Thoracic aorta (tissue), 2 donors: Measurements from ENCODE around the gene C2CD5. TPM values are rescaled to one million over a fixed set of nuclear protein-coding genes. Genes with fewer than 3 reads are reported as not detected.

ENCODE experiments used
- ATAC-seq: fragments of 150-250 bp; one replicate; pipeline ENCODE4 v1.8.0; 2017; ENCODE audit warnings: low read depth; ENCODE audit not compliant: insufficient number of reproducible peaks, low FRiP score
- DNase-seq: peaks from one replicate; pipeline ENCODE4 v3.0.0-alpha.2; 2020; ENCODE audit warnings: low spot score
- H3K27ac ChIP-seq, 2 donors: fragments of 200-600 bp; sonication (generic); 1 replicate in 1 of 2; 2 replicates in 1 of 2; pipeline ENCODE4 v1.5.1; 2016; ENCODE audit warnings: mild to moderate bottlenecking in 2 of 2, moderate library complexity in 2 of 2
- H3K27me3 ChIP-seq: fragments of 200-600 bp; sonication (generic); replicated peaks from 2 replicates; pipeline ENCODE4 v1.6.0; 2016; ENCODE audit warnings: mild to moderate bottlenecking; ENCODE audit not compliant: insufficient read depth
- H3K36me3 ChIP-seq: fragments of 200-600 bp; sonication (generic); one replicate; pipeline ENCODE4 v1.5.1; 2016
- H3K4me1 ChIP-seq, 2 donors: fragments of 200-600 bp; sonication (generic); 1 replicate in 1 of 2; 2 replicates in 1 of 2; pipeline versions ENCODE4 v1.5.1 to v1.6.0; 2016; ENCODE audit warnings: low read depth in 2 of 2, mild to moderate bottlenecking in 1 of 2; ENCODE audit not compliant: control insufficient read depth in 1 of 2
- H3K4me3 ChIP-seq: fragments of 200-600 bp; sonication (generic); 2 replicates; pipeline ENCODE4 v1.5.1; 2016; ENCODE audit warnings: mild to moderate bottlenecking
- H3K9me3 ChIP-seq: fragments of 200-600 bp; sonication (generic); 2 replicates; pipeline ENCODE4 v1.5.1; 2016
- total RNA-seq, 2 donors: library from RNA; depleted of rRNA; stranded (reverse); fragments of >200 nt; gene quantifications; one replicate each; pipeline versions ENCODE4 v1.1.0 to v1.2.3, GENCODE V29; 2016
- TF ChIP-seq, protein P1 (sequence below): fragments of 200-600 bp; sonication (generic); IDR thresholded peaks from one replicate; pipeline ENCODE4 v1.5.1; 2019; ENCODE audit warnings: antibody characterized with exemption

C2CD5 gene
- total RNA-seq, 2 donors from 2014 or later, result 41.3 to 60.0 TPM

DNA sequence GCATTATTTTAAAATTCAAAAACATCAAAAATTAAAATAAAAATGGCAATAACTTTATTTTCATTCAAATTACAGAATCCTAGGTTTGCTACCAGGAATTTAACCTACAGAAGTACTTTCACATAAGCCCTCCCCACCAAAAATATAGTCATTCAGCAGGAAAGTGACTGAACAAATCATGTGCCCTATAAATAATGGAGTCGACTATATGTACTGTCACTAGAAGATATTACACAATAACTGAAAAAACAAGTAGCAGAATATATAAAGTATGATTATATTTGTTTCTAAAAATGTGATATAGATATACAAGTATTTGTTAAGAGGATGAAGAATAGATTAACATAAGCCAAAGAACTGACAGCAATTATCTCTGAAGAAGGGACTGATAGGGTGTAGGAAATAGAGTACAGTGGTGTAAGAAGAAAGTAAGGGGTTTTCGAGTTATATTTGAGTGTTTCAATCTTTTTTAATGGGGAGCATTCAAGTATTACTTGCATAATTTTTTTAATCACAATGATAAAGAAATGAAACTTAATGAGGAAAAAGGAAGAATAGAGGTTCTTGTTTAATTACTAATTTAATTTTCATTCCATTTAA lies 7.9 kb downstream of the C2CD5 start:
- Histone ChIP-seq H3K27ac (no peak overlapping the region), H3K4me1 (peaks cover 32% of the 10 kb centered on the region in 2 donors), H3K27me3 (no peaks in the 10 kb centered on the region), H3K4me3 (no peak overlapping the region), H3K9me3 (no peaks in the 10 kb centered on the region), H3K36me3 (peaks cover 5% of the 10 kb centered on the region)
- ATAC-seq (no peak), DNase-seq (no peak)
- TF ChIP-seq, protein P1, sequence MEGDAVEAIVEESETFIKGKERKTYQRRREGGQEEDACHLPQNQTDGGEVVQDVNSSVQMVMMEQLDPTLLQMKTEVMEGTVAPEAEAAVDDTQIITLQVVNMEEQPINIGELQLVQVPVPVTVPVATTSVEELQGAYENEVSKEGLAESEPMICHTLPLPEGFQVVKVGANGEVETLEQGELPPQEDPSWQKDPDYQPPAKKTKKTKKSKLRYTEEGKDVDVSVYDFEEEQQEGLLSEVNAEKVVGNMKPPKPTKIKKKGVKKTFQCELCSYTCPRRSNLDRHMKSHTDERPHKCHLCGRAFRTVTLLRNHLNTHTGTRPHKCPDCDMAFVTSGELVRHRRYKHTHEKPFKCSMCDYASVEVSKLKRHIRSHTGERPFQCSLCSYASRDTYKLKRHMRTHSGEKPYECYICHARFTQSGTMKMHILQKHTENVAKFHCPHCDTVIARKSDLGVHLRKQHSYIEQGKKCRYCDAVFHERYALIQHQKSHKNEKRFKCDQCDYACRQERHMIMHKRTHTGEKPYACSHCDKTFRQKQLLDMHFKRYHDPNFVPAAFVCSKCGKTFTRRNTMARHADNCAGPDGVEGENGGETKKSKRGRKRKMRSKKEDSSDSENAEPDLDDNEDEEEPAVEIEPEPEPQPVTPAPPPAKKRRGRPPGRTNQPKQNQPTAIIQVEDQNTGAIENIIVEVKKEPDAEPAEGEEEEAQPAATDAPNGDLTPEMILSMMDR, result no peak

DNA sequence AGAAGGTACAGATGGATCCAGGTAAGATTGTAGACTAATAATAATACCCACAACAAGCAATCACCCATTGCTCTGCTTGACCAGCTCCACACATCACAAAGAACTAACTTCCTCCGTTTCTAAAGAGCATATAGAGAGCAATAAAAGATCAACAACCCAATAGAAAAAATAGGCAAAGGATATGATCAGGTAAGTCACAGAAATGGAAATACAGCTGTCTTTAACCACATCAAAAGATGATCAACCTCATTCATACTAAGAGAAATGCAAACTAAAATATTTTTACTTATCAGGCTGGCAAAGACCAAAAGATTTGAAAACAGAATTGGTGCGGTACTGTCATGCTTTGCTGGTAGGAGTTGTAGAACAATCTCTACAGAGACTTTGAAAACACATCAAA lies 8.9 kb downstream of the C2CD5 start:
- Histone ChIP-seq H3K9me3 (no peaks in the 10 kb centered on the region), H3K4me1 (peaks cover 24 to 32% of the 10 kb centered on the region in 2 donors), H3K27me3 (no peaks in the 10 kb centered on the region), H3K36me3 (peaks cover 5% of the 10 kb centered on the region), H3K27ac (no peak overlapping the region), H3K4me3 (no peak overlapping the region)
- DNase-seq (no peak), ATAC-seq (no peak)
- TF ChIP-seq, protein P1, result no peak

DNA sequence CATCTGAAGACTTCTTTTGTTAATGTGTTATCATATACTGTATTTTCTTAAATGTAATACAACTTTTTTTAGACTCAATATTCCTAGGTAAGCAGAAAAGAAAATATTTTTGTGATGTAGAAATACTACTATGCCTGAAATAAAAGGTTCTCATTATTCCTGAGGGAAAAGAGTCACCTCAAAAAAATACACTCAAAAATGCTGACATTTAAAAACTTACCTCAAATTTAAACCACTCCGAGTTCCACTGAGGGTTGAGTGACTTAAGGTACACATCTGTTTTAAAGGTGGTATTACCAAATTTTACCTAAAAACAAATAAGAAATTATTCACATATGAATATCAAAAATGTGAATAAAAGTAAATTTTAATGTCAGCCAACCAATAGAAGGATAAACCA lies 9.3 kb downstream of the C2CD5 start:
- TF ChIP-seq, protein P1, result no peak
- ATAC-seq, result no peak
- H3K27ac ChIP-seq, result no peak overlapping the region
- H3K4me1 ChIP-seq, result peaks cover 23 to 32% of the 10 kb centered on the region in 2 donors
- no peak overlapping the region for H3K4me3 ChIP-seq
- peaks cover 5% of the 10 kb centered on the region for H3K36me3 ChIP-seq
- no peaks in the 10 kb centered on the region for H3K9me3 ChIP-seq
- H3K27me3 ChIP-seq, result no peaks in the 10 kb centered on the region
- no peak for DNase-seq

DNA sequence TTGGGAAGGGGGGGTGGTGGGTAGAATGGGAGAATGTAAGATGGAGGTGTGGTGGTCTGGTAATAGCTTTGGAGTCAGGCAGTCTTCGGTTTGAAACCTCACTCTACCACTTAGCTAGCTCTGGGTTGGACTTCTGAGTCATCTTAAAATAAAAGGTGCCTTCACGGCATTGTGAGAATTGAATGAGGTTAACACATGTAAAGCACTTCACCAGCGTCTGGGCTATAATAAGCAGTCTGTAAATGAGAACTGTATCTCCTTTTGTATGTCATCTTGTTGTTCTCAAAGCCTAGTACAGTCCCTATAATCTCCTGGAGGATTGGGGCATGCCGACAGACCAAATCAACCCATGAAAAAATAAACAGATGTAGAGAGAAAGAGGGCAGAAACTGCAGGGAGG lies 11.2 kb downstream of the C2CD5 start:
- no peak for ATAC-seq
- TF ChIP-seq, protein P1, result no peak
- Histone ChIP-seq H3K9me3 (no peaks in the 10 kb centered on the region), H3K36me3 (peaks cover 5% of the 10 kb centered on the region), H3K4me3 (no peak overlapping the region), H3K27me3 (no peaks in the 10 kb centered on the region), H3K4me1 (peaks cover 16 to 23% of the 10 kb centered on the region in 2 donors), H3K27ac (no peak overlapping the region)
- no peak for DNase-seq

DNA sequence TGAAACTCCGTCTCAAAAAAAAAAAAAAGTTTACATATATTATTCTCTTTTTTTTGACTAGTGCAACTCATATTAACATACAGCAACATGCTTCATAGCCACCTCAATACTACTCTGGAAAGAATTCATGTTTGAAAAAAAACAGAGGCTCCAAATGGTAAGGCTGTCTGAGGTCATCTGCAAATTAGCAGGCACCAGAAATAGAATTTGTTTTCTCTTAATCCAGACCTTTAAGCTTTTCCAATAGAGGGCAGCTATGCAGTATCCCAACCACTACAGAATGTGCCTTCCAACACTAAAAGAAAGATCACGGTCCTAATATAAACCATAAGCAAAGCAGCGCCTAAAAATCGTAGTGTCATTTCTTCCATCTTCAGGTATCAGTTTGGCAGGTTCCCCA lies 12.0 kb downstream of the C2CD5 start:
- no peak for DNase-seq
- TF ChIP-seq, protein P1, result no peak
- no peaks in the 10 kb centered on the region for H3K9me3 ChIP-seq
- H3K27me3 ChIP-seq, result no peaks in the 10 kb centered on the region
- peaks cover 10 to 14% of the 10 kb centered on the region in 2 donors for H3K4me1 ChIP-seq
- H3K27ac ChIP-seq, result no peak overlapping the region
- peaks cover 5% of the 10 kb centered on the region for H3K36me3 ChIP-seq
- H3K4me3 ChIP-seq, result no peak overlapping the region
- no peak for ATAC-seq
